ENCODE data around the gene IDS.
"Not testable (repeated sequence)": the region's sequence is repeated elsewhere in the genome, so short reads cannot be mapped to it uniquely, and the experiment has no call there.

IDS gene

DNA sequence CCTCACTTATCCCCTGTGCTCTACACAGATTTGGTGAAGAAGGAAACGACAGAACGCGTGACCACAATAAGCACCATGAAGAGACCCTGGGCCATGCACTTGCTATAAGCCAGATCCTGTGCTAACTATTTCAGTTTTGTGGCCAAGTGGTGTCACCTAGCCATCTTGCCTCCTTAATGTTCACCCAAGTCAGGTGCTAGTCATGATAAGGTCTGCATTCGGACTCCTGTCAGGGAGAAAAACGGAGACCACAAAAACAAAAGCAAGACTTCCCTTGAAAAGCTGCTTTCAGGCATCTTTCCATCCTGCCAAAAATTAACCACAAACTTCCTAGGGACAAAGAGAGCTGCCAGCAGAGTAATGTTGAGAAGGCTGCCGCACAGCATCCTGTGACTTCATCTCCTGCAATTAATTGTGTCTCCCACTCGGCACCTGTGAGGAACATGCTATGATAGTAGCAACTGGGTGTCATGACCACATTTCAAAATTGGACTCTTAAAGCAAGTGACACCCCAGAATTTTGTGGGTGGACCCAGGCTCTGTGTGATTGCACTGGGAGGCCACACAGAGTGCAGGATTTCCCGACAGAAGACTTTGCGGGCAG, 8.8 kb upstream of the IDS start:
- no peaks in the 10 kb centered on the region for H3K4me1 ChIP-seq (ENCODE audit: control insufficient read depth, insufficient read depth, low read length)
- H3K27me3 ChIP-seq (ENCODE audit: control insufficient read depth in 1 of 2, insufficient read depth in 2 of 2, low read length in 2 of 2), result peaks cover 0 to 11% of the 10 kb centered on the region in 2 donors
- peaks cover 0 to 3% of the 10 kb centered on the region in 2 donors for H3K9me3 ChIP-seq (ENCODE audit: control insufficient read depth in 2 of 2, low read length in 2 of 2)
- no peak overlapping the region for H3K4me3 ChIP-seq (ENCODE audit: low read length in 2 of 2)
- H3K36me3 ChIP-seq (ENCODE audit: control insufficient read depth in 2 of 2, insufficient read depth in 2 of 2, low read length in 2 of 2), result no peaks in the 10 kb centered on the region
- H3K27ac ChIP-seq (ENCODE audit: low read length), result no peak overlapping the region
- no peak overlapping the region for H3K9ac ChIP-seq (ENCODE audit: low read length in 2 of 2)

- no peak overlapping the region for H3K27ac ChIP-seq (ENCODE audit: low read length)
- H3K27me3 ChIP-seq (ENCODE audit: control insufficient read depth in 1 of 2, insufficient read depth in 2 of 2, low read length in 2 of 2), result peaks cover 0 to 14% of the 10 kb centered on the region in 2 donors
These were observed 7.2 kb upstream of the IDS start for GRCh38 chrX:149512225-149512885.

DNA sequence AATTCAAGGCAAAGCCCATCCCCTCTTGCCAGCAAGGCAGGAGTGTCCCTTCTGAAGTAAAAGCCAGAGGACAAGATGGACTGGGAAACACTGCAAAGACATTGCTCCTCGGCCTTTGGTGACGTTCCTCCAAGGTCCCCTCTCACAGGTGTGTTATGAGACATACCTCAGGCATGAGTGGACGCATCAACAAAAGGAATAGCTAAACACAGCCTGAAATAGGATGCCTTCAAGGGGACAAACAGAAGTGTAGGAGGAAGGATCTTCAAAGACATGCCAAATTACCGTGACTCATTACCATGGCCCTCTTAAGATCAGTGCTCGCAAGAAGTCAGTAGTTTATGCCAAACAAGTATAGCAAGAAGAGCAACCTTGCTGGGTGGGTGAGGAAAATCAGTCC, 6.0 kb upstream of the IDS start:
- H3K9ac ChIP-seq (ENCODE audit: low read length in 2 of 2), result no peak overlapping the region
- H3K4me3 ChIP-seq (ENCODE audit: low read length in 2 of 2), result no peak overlapping the region
- H3K9me3 ChIP-seq (ENCODE audit: control insufficient read depth in 2 of 2, low read length in 2 of 2), result no peaks in the 10 kb centered on the region
- no peak overlapping the region for H3K27ac ChIP-seq (ENCODE audit: low read length)
- no peaks in the 10 kb centered on the region for H3K4me1 ChIP-seq (ENCODE audit: control insufficient read depth, insufficient read depth, low read length)
- H3K27me3 ChIP-seq (ENCODE audit: control insufficient read depth in 1 of 2, insufficient read depth in 2 of 2, low read length in 2 of 2), result peaks cover 0 to 16% of the 10 kb centered on the region in 2 donors
- no peaks in the 10 kb centered on the region for H3K36me3 ChIP-seq (ENCODE audit: control insufficient read depth in 2 of 2, insufficient read depth in 2 of 2, low read length in 2 of 2)

More at GRCh38 chrX:149512225-149512885, 7.2 kb upstream of the IDS start:
- Histone ChIP-seq H3K9me3 (ENCODE audit: control insufficient read depth in 2 of 2, low read length in 2 of 2) (peaks cover 0 to 3% of the 10 kb centered on the region in 2 donors), H3K9ac (ENCODE audit: low read length in 2 of 2) (no peak overlapping the region), H3K36me3 (ENCODE audit: control insufficient read depth in 2 of 2, insufficient read depth in 2 of 2, low read length in 2 of 2) (no peaks in the 10 kb centered on the region), H3K4me1 (ENCODE audit: control insufficient read depth, insufficient read depth, low read length) (no peaks in the 10 kb centered on the region), H3K4me3 (ENCODE audit: low read length in 2 of 2) (no peak overlapping the region)

GRCh38 chrX:149510386-149510785, 5.3 kb upstream of the IDS start:
- Histone ChIP-seq H3K4me3 (ENCODE audit: low read length in 2 of 2) (no peak overlapping the region), H3K9ac (ENCODE audit: low read length in 2 of 2) (no peak overlapping the region), H3K36me3 (ENCODE audit: control insufficient read depth in 2 of 2, insufficient read depth in 2 of 2, low read length in 2 of 2) (no peaks in the 10 kb centered on the region), H3K27me3 (ENCODE audit: control insufficient read depth in 1 of 2, insufficient read depth in 2 of 2, low read length in 2 of 2) (peaks cover 0 to 16% of the 10 kb centered on the region in 2 donors), H3K4me1 (ENCODE audit: control insufficient read depth, insufficient read depth, low read length) (peaks cover under 1% of the 10 kb centered on the region), H3K27ac (ENCODE audit: low read length) (no peak overlapping the region), H3K9me3 (ENCODE audit: control insufficient read depth in 2 of 2, low read length in 2 of 2) (no peaks in the 10 kb centered on the region)

DNA sequence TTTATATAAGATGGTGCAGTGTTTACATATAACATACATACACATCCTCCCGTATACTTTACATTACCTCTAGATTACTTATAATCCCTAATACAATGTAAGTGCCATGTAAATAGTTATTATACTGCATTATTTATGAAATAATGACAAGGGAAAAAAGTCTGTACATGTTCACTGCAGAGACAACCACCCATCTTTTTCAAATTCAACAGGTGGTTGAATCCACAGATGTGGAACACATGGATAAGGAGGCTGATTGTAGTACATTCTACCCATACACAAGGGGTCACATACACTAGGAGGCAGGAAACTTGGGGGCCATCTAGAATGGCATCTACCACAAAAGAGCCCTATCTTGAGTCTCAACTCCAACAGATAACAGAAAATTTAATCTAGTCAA, 3.4 kb upstream of the IDS start:
- Histone ChIP-seq H3K27ac (ENCODE audit: low read length) (no peak overlapping the region), H3K27me3 (ENCODE audit: control insufficient read depth in 1 of 2, insufficient read depth in 2 of 2, low read length in 2 of 2) (peaks cover 0 to 16% of the 10 kb centered on the region in 2 donors), H3K36me3 (ENCODE audit: control insufficient read depth in 2 of 2, insufficient read depth in 2 of 2, low read length in 2 of 2) (no peaks in the 10 kb centered on the region), H3K4me1 (ENCODE audit: control insufficient read depth, insufficient read depth, low read length) (peaks cover 10% of the 10 kb centered on the region), H3K9ac (ENCODE audit: low read length in 2 of 2) (no peak overlapping the region), H3K4me3 (ENCODE audit: low read length in 2 of 2) (no peak overlapping the region), H3K9me3 (ENCODE audit: control insufficient read depth in 2 of 2, low read length in 2 of 2) (no peaks in the 10 kb centered on the region)

DNA sequence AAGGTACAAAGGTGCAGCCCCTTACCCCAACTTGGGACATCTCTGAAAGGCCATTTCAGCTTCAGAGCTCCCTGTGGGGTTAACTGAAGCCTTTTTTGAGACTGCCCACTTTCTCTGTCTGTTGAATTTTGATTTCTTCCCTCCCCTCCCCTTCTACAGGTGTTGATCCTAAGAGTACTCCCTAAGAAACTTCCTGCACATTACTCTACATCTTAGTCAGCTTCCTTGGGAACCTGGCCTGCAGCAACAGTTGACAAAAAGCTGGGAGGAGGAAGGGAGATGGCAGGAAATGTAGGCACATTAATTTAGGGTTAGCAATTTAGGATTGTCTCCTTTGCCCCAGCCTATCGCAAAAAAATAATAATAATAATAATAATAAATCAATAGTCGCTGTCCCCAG, 1.2 kb upstream of the IDS start:
- Histone ChIP-seq H3K27me3 (ENCODE audit: control insufficient read depth in 1 of 2, insufficient read depth in 2 of 2, low read length in 2 of 2) (peaks cover 0 to 16% of the 10 kb centered on the region in 2 donors), H3K9me3 (ENCODE audit: control insufficient read depth in 2 of 2, low read length in 2 of 2) (no peaks in the 10 kb centered on the region), H3K36me3 (ENCODE audit: control insufficient read depth in 2 of 2, insufficient read depth in 2 of 2, low read length in 2 of 2) (peaks cover 0 to 3% of the 10 kb centered on the region in 2 donors), H3K4me1 (ENCODE audit: control insufficient read depth, insufficient read depth, low read length) (peaks cover 10% of the 10 kb centered on the region), H3K9ac (ENCODE audit: low read length in 2 of 2) (no peak overlapping the region), H3K4me3 (ENCODE audit: low read length in 2 of 2) (no peak overlapping the region), H3K27ac (ENCODE audit: low read length) (no peak overlapping the region)

- H3K36me3 ChIP-seq (ENCODE audit: control insufficient read depth in 2 of 2, insufficient read depth in 2 of 2, low read length in 2 of 2), result peaks cover 0 to 8% of the 10 kb centered on the region in 2 donors
- peaks cover 0 to 16% of the 10 kb centered on the region in 2 donors for H3K27me3 ChIP-seq (ENCODE audit: control insufficient read depth in 1 of 2, insufficient read depth in 2 of 2, low read length in 2 of 2)
- peak overlapping the region; percentile 80 for H3K27ac ChIP-seq (ENCODE audit: low read length)
- H3K9ac ChIP-seq (ENCODE audit: low read length in 2 of 2), result peak overlapping the region; percentile 55 to 82
- H3K9me3 ChIP-seq (ENCODE audit: control insufficient read depth in 2 of 2, low read length in 2 of 2), result no peaks in the 10 kb centered on the region
- H3K4me1 ChIP-seq (ENCODE audit: control insufficient read depth, insufficient read depth, low read length), result peaks cover 10% of the 10 kb centered on the region
- H3K4me3 ChIP-seq (ENCODE audit: low read length in 2 of 2), result peak overlapping the region; percentile 43 to 80
These were observed 565 bp upstream of the IDS start for GRCh38 chrX:149505671-149506070.

DNA sequence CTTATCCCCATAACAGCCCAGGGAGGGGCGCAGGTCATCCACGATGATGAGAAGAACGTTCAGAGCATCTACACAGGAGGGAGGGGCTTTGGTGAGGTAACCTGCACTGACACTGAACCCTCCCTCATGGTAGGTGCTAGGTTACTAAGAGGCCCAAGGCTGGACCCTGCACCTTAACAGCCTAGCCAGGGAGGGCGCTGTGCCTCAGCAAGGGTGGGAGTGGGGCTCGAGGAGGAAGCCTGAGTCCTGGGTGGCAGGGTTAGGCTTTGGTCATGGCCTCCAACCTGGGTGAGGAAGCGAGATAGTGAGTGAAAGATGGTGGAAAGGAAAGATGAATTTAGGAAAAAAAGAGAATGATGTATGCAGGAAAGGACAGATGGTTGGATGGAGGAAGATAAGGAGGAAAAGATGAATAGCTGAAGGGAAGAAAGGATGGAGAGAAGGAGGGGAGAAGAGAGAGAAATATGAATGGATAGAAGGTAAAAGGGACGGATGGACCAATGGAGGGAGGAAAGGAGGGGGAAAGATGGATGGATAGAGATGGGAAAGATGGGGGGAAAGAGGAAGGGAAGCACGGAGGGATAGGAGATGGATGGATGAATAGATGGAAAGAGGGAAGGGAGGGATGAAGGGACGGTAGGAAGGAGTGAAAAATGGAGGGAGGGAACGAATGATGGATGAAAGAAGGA, 736 bp downstream of the IDS start:
- Histone ChIP-seq H3K36me3 (ENCODE audit: control insufficient read depth in 2 of 2, insufficient read depth in 2 of 2, low read length in 2 of 2) (peaks cover 0 to 8% of the 10 kb centered on the region in 2 donors), H3K4me1 (ENCODE audit: control insufficient read depth, insufficient read depth, low read length) (peaks cover 10% of the 10 kb centered on the region), H3K27me3 (ENCODE audit: control insufficient read depth in 1 of 2, insufficient read depth in 2 of 2, low read length in 2 of 2) (peaks cover 0 to 9% of the 10 kb centered on the region in 2 donors), H3K9ac (ENCODE audit: low read length in 2 of 2) (peak overlapping the region; percentile 82 to 93), H3K27ac (ENCODE audit: low read length) (peak overlapping the region; percentile 80), H3K9me3 (ENCODE audit: control insufficient read depth in 2 of 2, low read length in 2 of 2) (no peaks in the 10 kb centered on the region), H3K4me3 (ENCODE audit: low read length in 2 of 2) (peak overlapping the region; percentile 80 to 82)

DNA sequence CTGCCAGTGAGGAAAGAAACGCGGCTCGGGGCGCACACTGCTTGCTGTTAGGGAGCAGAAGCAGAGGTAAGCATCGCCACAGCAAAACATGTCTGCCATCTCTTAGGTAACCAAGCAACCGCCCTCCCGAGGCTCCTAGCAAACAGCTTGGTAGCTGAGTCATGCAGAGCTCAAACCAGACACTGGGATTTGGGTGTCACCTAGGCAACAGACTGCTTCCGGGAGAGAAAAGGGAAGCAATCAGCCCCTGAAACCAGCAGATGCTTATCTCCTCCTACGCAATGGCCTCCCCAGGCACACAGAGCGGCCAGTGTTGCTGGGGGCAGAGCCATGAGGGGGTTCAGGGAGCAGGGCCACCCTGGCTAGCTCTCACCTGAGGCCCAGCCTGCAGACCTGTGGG, 1.7 kb downstream of the IDS start:
- H3K4me3 ChIP-seq (ENCODE audit: low read length in 2 of 2); H3K27me3 ChIP-seq (ENCODE audit: control insufficient read depth in 1 of 2, insufficient read depth in 2 of 2, low read length in 2 of 2): not testable (repeated sequence)

GRCh38 chrX:149502923-149503322, 2.2 kb downstream of the IDS start:
- H3K36me3 ChIP-seq (ENCODE audit: control insufficient read depth in 2 of 2, insufficient read depth in 2 of 2, low read length in 2 of 2); H3K9me3 ChIP-seq (ENCODE audit: control insufficient read depth in 2 of 2, low read length in 2 of 2); H3K27me3 ChIP-seq (ENCODE audit: control insufficient read depth in 1 of 2, insufficient read depth in 2 of 2, low read length in 2 of 2); H3K27ac ChIP-seq (ENCODE audit: low read length); H3K9ac ChIP-seq (ENCODE audit: low read length in 2 of 2); H3K4me3 ChIP-seq (ENCODE audit: low read length in 2 of 2): not testable (repeated sequence)
- H3K4me1 ChIP-seq (ENCODE audit: control insufficient read depth, insufficient read depth, low read length), result peaks cover 10% of the 10 kb centered on the region

More for the DNA sequence above, 1.7 kb downstream of the IDS start:
- not testable (repeated sequence) for H3K9ac ChIP-seq (ENCODE audit: low read length in 2 of 2); H3K9me3 ChIP-seq (ENCODE audit: control insufficient read depth in 2 of 2, low read length in 2 of 2); H3K36me3 ChIP-seq (ENCODE audit: control insufficient read depth in 2 of 2, insufficient read depth in 2 of 2, low read length in 2 of 2); H3K27ac ChIP-seq (ENCODE audit: low read length)
- H3K4me1 ChIP-seq (ENCODE audit: control insufficient read depth, insufficient read depth, low read length), result peaks cover 10% of the 10 kb centered on the region

Data from stomach smooth muscle (tissue), 2 donors.